ENCODE measurements around the gene CD160.

DNA sequence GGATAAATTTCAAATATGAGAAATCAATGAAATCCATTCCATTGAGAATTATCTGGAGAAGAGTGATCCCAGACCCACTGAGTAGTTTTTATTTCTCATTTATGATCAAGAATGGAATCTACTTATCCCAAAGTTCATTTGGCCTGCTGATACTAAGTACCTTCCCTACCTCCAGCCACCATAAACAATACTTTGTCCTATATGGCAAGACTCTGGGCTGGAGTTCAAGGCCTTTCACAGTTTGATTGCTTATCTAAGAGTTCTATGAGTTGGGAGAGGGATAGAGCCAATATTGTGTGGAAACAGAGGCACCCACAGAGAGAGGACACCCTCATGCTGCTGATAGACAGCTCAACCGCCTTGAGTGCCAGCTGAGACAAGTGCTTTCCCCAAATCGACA, 17.2 kb upstream of the CD160 start:
- TF ChIP-seq EZH2 (IDR thresholded peaks at IDR 0.05; ENCODE audit: insufficient read depth, poor library complexity, severe bottlenecking) (no peak), EZH2phosphoT487 (IDR thresholded peaks at IDR 0.05; ENCODE audit: insufficient read depth, low read depth) (no peak)

Data from GM23248 (cell line).